WI38 (cell line): ENCODE measurements around the gene C9orf50.

Experiments
- H3K4me3 ChIP-seq: 2 replicates; pipeline ENCODE4 v1.5.1; 2011; ENCODE audit warnings: low read depth, mild to moderate bottlenecking, control low read depth, low read length
- TF ChIP-seq, protein P1 (sequence below): IDR thresholded peaks from 2 replicates; pipeline ENCODE4 v1.5.1; 2012; ENCODE audit warnings: low read depth, mild to moderate bottlenecking, control low read depth, low read length

C9orf50 gene

DNA sequence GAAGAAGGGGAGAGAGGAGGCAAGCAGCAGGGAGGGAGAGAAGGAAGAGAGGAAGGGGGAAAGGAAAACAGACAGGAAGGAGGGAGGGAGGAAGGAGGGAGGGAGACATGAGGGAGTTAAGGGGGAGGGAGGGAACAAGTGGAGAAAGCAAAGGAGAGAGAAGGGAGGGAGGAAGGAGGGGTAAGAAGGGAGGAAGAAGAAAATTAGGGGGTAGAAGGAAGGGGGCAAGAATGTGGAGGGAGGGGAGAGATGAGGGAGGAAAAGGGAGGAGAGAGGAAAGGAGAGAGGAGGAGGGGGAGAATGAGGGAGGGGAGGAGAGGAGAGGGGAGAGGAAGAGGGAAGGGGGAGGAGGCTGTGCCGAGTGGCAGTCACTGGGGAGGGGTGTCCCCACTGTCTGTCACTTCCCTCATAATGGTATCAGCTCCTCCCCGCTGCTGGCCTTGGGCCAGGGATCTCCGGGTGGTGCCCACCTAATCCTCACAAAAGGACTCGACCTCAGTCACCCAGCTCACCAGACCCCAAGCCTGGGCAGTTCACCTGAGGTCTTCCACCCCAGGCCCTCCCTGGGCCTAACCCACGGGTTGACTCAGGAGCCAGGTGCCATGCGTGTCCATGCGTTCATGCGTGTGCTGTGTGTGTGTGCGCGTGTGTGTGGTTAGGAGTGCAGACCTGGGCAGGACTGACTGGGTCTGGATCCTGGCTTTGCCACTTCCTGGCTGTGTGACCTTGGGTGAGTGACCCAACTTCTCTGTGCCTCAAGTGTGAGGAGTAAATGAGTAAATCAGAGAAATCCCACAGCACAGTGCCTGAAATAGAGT, 18.1 kb downstream of the C9orf50 start:
- TF ChIP-seq, protein P1, sequence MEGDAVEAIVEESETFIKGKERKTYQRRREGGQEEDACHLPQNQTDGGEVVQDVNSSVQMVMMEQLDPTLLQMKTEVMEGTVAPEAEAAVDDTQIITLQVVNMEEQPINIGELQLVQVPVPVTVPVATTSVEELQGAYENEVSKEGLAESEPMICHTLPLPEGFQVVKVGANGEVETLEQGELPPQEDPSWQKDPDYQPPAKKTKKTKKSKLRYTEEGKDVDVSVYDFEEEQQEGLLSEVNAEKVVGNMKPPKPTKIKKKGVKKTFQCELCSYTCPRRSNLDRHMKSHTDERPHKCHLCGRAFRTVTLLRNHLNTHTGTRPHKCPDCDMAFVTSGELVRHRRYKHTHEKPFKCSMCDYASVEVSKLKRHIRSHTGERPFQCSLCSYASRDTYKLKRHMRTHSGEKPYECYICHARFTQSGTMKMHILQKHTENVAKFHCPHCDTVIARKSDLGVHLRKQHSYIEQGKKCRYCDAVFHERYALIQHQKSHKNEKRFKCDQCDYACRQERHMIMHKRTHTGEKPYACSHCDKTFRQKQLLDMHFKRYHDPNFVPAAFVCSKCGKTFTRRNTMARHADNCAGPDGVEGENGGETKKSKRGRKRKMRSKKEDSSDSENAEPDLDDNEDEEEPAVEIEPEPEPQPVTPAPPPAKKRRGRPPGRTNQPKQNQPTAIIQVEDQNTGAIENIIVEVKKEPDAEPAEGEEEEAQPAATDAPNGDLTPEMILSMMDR = no peak
- H3K4me3 ChIP-seq = no peak overlapping the region

DNA sequence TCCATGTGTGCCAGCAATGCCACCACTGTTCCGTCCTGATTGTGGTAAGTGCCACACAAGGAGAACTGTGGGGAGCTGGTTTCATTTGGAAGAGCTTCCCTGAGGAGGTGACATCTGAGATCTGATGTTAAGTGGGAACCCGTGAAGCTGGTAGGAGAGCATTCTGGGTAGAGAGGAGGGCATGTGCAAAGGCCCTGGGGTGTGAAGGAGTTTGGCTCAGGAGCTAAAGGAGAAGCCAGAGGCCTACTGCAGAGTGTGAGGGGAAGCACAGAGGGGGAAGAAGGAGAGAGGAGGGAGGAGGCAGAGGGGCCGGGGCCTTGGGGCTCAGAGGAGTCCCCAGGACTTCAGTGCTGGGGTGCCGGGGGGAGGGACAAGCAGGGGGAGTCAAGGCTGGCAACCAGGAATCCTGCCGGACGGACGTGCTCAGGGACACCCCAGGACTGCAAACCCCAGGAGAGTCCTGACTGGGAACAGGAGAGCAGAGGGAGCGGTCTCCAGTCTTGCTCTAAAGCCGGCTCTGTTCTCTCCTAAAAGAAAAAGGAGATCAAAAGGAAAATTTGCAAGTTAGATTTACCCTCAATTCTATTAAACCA, 19.7 kb downstream of the C9orf50 start:
- no peak overlapping the region for H3K4me3 ChIP-seq
- TF ChIP-seq, protein P1 = no peak

DNA sequence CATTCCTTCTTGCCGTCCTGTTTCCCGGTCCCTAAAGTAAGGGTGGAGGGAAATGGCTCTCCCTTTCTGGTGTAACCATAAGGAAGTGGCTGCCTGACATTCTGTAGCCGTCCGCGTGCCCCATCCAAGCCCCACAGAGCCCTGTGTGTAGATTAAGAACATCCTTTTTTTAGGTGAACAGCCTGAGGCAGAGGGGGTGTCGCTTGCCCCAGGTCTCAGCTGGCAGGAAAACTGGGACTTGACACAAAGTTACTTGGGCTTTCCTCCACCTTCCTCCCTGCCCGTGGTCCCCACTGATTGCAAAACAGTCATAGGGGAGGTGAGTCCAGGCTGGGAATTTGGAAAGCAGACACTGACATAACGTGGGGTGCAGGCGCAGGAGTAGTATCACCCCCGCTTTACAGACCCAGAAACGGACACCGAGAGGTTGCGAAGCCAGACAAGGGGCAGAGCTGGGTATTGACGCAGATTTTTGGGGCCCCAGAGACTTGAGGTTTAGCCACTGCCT, 22.8 kb downstream of the C9orf50 start:
- peak overlapping the region; percentile 56; the same call in 1 of the 2 replicates for H3K4me3 ChIP-seq
- TF ChIP-seq, protein P1 = no peak

DNA sequence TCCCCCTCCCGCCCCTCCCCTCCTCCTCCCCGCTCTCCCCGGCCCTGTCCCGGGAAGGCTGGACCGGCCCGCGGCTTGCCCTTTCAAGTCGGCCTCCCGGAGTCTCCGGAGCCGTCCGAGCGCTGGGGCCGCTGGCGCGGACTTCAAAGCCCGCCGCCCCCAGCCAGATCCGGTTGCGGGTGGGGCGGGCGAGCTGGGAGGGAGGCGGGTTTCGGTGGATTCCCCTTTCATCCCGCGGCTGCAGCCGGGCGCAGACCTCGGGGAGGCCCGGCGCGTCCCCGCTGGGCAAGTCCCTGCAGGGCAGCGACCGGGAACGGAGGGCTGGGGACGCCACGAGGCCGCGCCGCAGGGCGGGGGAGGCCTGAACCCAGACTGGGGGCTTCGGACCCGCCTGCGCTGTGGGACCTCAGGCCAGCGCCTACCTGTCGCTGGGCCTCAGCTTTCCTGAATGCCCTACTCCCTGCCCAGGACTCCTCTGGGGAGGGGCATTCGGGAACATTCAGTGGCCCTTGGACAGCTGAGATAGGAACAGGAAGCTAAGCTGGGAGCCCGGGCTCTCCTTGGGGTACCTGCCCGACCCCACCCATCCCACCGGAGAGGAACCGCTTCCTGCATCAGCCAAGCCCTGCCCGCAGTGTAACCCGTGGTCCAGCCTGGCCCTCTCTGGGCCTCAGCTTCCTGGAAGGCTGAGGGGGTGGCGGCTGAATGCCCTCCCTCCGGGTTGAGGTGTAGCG, 23.4 kb downstream of the C9orf50 start:
- TF ChIP-seq, protein P1 = no peak
- peak overlapping the region; percentile 56 for H3K4me3 ChIP-seq

DNA sequence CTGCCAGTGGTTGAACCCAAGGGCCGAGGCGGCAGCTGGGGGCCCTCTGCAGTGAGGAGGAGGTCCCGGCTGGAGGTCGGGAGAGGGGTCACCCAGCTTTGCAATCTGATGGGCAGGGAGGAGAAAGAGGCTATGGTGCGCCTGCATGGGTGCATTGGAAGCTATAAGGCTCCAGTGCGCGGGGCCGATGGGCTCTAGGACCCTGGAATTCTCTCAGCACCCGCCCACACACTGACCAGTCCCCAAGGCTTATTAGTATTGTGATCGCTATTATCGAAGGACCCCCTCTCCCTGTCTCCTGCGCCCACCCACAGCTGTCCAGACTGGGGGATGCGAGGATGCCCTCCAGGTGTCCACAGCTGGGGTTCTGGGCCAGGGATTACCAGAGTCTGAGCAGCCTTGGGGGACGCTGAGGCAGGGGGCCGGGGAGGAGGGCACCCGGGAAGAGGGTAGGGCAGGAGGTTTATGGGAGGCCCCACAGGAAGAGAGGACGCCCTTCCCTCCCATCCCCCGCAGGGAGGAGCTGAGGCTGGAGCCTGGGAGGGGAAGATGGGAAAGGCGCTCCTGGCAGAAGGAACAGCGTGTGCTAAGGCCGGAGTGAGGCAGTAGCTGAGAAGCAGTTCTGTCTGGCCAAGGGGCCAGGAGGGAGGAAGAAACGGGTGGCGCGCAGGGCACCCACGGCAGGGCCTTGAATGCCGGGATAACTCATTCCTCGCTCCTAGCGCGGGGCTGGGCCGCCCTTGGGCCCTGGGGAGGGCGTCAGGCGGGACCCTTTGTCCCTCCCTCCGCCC, 24.2 kb downstream of the C9orf50 start:
- TF ChIP-seq, protein P1 = no peak
- peak overlapping the region; percentile 56 for H3K4me3 ChIP-seq

DNA sequence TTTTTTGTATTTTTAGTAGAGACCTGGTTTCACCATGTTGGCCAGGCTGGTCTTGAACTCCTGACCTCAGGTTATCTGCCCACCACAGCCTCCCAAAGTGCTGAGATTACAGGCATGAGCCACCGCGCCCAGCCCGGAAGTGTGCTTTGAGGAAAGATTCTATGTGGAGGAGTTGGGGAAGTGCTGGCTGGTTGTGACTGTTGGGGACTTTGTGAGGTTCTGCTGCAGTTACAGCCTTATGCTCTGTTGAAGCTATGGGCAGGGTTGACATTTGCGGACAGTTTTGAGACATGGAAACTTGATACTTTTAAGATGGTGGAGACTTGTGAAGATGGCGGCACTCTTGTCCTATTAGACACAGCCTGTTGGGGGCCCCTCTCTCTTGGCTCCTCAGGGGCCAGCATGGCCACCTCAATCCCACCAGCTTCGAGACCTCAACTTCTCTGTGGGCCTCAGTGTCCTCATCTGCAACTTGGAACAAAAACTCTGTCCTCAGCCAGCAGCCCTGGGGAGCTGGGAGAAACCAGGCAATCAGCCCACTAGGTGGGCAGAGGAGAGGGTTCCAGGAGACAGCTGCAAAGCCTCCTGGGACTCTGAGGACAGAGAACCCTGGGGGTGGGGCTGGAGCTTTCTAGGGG, 24.9 kb downstream of the C9orf50 start:
- TF ChIP-seq, protein P1 = no peak
- no peak overlapping the region for H3K4me3 ChIP-seq
